Eye (tissue), 1 donor: ENCODE results near the gene TBC1D10B.

Experiments
- DNase-seq: peaks from one replicate; pipeline ENCODE4 v3.0.0-alpha.2; 2015

TBC1D10B gene

GRCh38 chr16:30370456-30371247, at the start of gene TBC1D10B:
TBC1D10B (minus strand) TSS chr16:30370494; CDS start chr16:30370183, 311 bp downstream.
- DNase-seq, result peak; percentile 100

GRCh38 chr16:30418350-30419181, 48.3 kb upstream of the TBC1D10B start:
- DNase-seq, result no peak

- DNase-seq, result peak; percentile 96
These were observed 47.4 kb upstream of the TBC1D10B start for GRCh38 chr16:30417529-30418349.

- DNase-seq, result peak; percentile 60
These were observed 46.6 kb upstream of the TBC1D10B start for GRCh38 chr16:30416624-30417528.

GRCh38 chr16:30416047-30416603, 45.8 kb upstream of the TBC1D10B start:
- no peak for DNase-seq

- DNase-seq, result no peak
These were observed 43.9 kb upstream of the TBC1D10B start for GRCh38 chr16:30414159-30414558.

GRCh38 chr16:30413112-30413806, 43.0 kb upstream of the TBC1D10B start:
- DNase-seq, result no peak

GRCh38 chr16:30409125-30410060, 39.1 kb upstream of the TBC1D10B start:
- peak; percentile 97 for DNase-seq

- DNase-seq, result no peak
These were observed 37.7 kb upstream of the TBC1D10B start for GRCh38 chr16:30407804-30408534.

GRCh38 chr16:30407102-30407803, 37.0 kb upstream of the TBC1D10B start, which contains the start of gene ZNF771:
ZNF771 (plus strand) TSS chr16:30407606; CDS start chr16:30408054, 448 bp downstream.
- peak; percentile 96 for DNase-seq

- DNase-seq, result no peak
These were observed 36.5 kb upstream of the TBC1D10B start for GRCh38 chr16:30406795-30407101.

- DNase-seq, result no peak
These were observed 31.6 kb upstream of the TBC1D10B start for GRCh38 chr16:30401768-30402425.

GRCh38 chr16:30399435-30400186, 29.3 kb upstream of the TBC1D10B start:
- DNase-seq, result no peak

- no peak for DNase-seq
These were observed 28.6 kb upstream of the TBC1D10B start for GRCh38 chr16:30398661-30399434.

- no peak for DNase-seq
These were observed 27.7 kb upstream of the TBC1D10B start for GRCh38 chr16:30397776-30398660.
